HEK293 (cell line): ENCODE measurements around the gene CRELD1.

Experiments used
- BCL6B ChIP-seq: fragments of 450-650 bp; formaldehyde crosslinking; IDR thresholded peaks from 2 replicates; pipeline ENCODE4 v1.5.1; 2017; ENCODE audit warnings: missing biosample characterization, missing genetic modification characterization
- CTCF ChIP-seq: fragments of 450-650 bp; formaldehyde crosslinking; IDR thresholded peaks from 2 replicates; pipeline ENCODE4 v1.5.1; 2016; ENCODE audit warnings: missing biosample characterization, missing genetic modification characterization
- KLF9 ChIP-seq: fragments of 450-650 bp; formaldehyde crosslinking; IDR thresholded peaks from 2 replicates; pipeline ENCODE4 v1.5.1; 2016; ENCODE audit warnings: missing biosample characterization, missing genetic modification characterization, low read depth
- PATZ1 ChIP-seq: fragments of 450-650 bp; formaldehyde crosslinking; IDR thresholded peaks from 2 replicates; pipeline ENCODE4 v1.5.1; 2016; ENCODE audit warnings: missing biosample characterization, missing genetic modification characterization
- TCF7L2 ChIP-seq: IDR thresholded peaks from 2 replicates; pipeline ENCODE4 v1.6.1; 2011; ENCODE audit warnings: low read depth, mild to moderate bottlenecking, inconsistent platforms, low read length, moderate library complexity, borderline replicate concordance
- ZBTB1 ChIP-seq: fragments of 450-650 bp; formaldehyde crosslinking; IDR thresholded peaks from 2 replicates; pipeline ENCODE4 v1.5.1; 2016; ENCODE audit warnings: missing biosample characterization, missing genetic modification characterization
- ZBTB17 ChIP-seq: fragments of 450-650 bp; formaldehyde crosslinking; IDR thresholded peaks from 2 replicates; pipeline ENCODE4 v1.5.1; 2016; ENCODE audit warnings: missing biosample characterization, missing genetic modification characterization
- ZBTB7A ChIP-seq: fragments of 450-650 bp; formaldehyde crosslinking; IDR thresholded peaks from 2 replicates; pipeline ENCODE4 v1.5.1; 2016; ENCODE audit warnings: low read depth, missing biosample characterization, missing genetic modification characterization
- ZNF274 ChIP-seq, 2 experiments: fragments of 200-500 bp in 1 of 2; fragments of 450-650 bp in 1 of 2; sonication (Bioruptor generic) in 1 of 2; formaldehyde crosslinking in 1 of 2; IDR thresholded peaks; 2 replicates each; pipeline versions ENCODE4 v1.5.1 to v1.6.1; 2014 to 2016; ENCODE audit warnings: borderline replicate concordance in 1 of 2, inconsistent platforms in 1 of 2, low read length in 1 of 2, missing biosample characterization in 1 of 2, missing genetic modification characterization in 1 of 2
- ZNF280D ChIP-seq: fragments of 450-650 bp; formaldehyde crosslinking; IDR thresholded peaks from 2 replicates; pipeline ENCODE4 v1.5.1; 2016; ENCODE audit warnings: missing biosample characterization, missing genetic modification characterization
- ZNF654 ChIP-seq: fragments of 450-650 bp; formaldehyde crosslinking; IDR thresholded peaks from 2 replicates; pipeline ENCODE4 v1.5.1; 2016; ENCODE audit warnings: low read depth, missing biosample characterization, missing genetic modification characterization
- TF ChIP-seq, protein P1 (sequence below): fragments of 450-650 bp; formaldehyde crosslinking; IDR thresholded peaks from 2 replicates; pipeline ENCODE4 v1.5.1; 2017; ENCODE audit warnings: missing biosample characterization, missing genetic modification characterization

DNA sequence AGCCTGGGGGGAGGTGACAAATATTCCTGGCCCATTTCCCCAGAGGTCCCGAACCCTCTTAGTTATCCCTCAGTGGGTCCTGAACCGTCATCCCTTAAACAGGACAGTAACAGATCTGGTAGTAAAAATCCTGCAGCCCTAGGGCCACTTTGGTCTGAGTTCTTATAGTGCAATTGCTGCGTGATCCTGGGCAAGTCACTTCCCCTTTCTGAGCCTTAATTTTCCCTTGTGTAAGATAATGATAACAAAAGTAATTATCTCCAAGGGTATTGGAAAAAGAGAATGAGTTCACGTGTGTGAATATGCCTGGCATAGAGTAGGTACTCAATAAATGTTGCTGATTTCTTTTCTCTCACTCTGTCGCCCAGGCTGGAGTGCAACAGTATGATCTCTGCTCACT lies 46.2 kb upstream of the CRELD1 start:
- TF ChIP-seq CTCF (tag by site-specific recombination) (no peak), KLF9 (tag by site-specific recombination) (no peak), ZNF274 (IDR thresholded peaks at IDR 0.05; ENCODE audit: low read length) (no peak), ZNF274 (tag by site-specific recombination; IDR thresholded peaks at IDR 0.05; ENCODE audit: borderline replicate concordance) (no peak), PATZ1 (tag by site-specific recombination) (no peak), TCF7L2 (no peak), ZBTB1 (tag by site-specific recombination) (no peak), ZNF654 (no peak), ZBTB7A (no peak), BCL6B (tag by site-specific recombination) (no peak), ZNF280D (tag by site-specific recombination) (no peak), ZBTB17 (tag by site-specific recombination) (no peak)
- TF ChIP-seq, protein P1, sequence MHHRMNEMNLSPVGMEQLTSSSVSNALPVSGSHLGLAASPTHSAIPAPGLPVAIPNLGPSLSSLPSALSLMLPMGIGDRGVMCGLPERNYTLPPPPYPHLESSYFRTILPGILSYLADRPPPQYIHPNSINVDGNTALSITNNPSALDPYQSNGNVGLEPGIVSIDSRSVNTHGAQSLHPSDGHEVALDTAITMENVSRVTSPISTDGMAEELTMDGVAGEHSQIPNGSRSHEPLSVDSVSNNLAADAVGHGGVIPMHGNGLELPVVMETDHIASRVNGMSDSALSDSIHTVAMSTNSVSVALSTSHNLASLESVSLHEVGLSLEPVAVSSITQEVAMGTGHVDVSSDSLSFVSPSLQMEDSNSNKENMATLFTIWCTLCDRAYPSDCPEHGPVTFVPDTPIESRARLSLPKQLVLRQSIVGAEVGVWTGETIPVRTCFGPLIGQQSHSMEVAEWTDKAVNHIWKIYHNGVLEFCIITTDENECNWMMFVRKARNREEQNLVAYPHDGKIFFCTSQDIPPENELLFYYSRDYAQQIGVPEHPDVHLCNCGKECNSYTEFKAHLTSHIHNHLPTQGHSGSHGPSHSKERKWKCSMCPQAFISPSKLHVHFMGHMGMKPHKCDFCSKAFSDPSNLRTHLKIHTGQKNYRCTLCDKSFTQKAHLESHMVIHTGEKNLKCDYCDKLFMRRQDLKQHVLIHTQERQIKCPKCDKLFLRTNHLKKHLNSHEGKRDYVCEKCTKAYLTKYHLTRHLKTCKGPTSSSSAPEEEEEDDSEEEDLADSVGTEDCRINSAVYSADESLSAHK = no peak
